ENCODE results near the gene ENPP7.

ENPP7 gene

GRCh38 chr17:79732804-79733691 is 2.3 kb downstream of the ENPP7 start:
- Histone ChIP-seq H3K9me3 (ENCODE audit: insufficient read depth, low read length, severe bottlenecking) (no peaks in the 10 kb centered on the region), H3K9ac (ENCODE audit: low read depth, low read length) (no peak overlapping the region; the same call in 1 of the 2 replicates), H3K79me2 (ENCODE audit: insufficient read depth, low read length) (no peaks in the 10 kb centered on the region), H3K4me2 (ENCODE audit: insufficient read depth, low read length) (no peak overlapping the region), H3K27ac (ENCODE audit: low read length) (no peak overlapping the region), H3K4me1 (ENCODE audit: insufficient read depth, low read length) (peaks cover 6% of the 10 kb centered on the region), H2AFZ (ENCODE audit: low read depth, low read length) (no peak overlapping the region), H3K27me3 (ENCODE audit: insufficient read depth, low read length, poor library complexity) (no peaks in the 10 kb centered on the region), H4K20me1 (ENCODE audit: insufficient read depth, low read length) (0 out of 2 replicates have a peak, but pooled peaks cover 2% of the 10 kb centered on the region), H3K36me3 (ENCODE audit: insufficient read depth, low read length) (no peaks in the 10 kb centered on the region), H3K4me3 (ENCODE audit: low read depth in 1 of 2, low read length in 2 of 2) (no peak overlapping the region)
- ATAC-seq (ENCODE audit: insufficient read depth, low read depth) (peak; percentile 47; the same call in 1 of the 3 replicates), DNase-seq (peak; percentile 46)
- TF ChIP-seq CTCF (IDR thresholded peaks at IDR 0.05; ENCODE audit: borderline replicate concordance, extremely low read depth, low read length, poor library complexity, severe bottlenecking) (no peak), EZH2 (IDR thresholded peaks at IDR 0.05; ENCODE audit: borderline replicate concordance, low read depth, low read length, severe bottlenecking) (no peak)

DNA sequence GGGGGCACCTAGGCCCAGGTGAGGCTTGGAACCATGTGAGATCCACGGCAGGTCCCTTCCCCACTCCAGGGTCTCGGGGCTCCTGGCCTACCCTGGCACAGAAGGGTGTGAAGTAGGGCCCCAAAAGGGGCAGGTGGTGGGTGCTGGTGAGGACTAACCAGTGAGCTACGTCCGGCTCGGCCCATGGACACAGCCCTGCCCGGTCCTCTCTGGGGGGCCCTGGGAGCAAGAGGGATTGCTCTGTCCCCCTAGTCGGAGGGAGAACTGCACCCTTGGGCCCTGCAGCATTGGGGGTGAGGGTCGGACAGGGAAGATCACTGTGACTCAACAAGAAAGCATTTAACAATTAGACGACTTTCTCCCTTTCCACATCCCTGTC is 2.9 kb downstream of the ENPP7 start:
- no peak for TF ChIP-seq EZH2 (IDR thresholded peaks at IDR 0.05; ENCODE audit: borderline replicate concordance, low read depth, low read length, severe bottlenecking)
- TF ChIP-seq CTCF (IDR thresholded peaks at IDR 0.05; ENCODE audit: borderline replicate concordance, extremely low read depth, low read length, poor library complexity, severe bottlenecking): no peak
- Histone ChIP-seq H3K4me1 (ENCODE audit: insufficient read depth, low read length) (0 out of 2 replicates have a peak, but pooled peaks cover 2% of the 10 kb centered on the region), H3K4me3 (ENCODE audit: low read depth in 1 of 2, low read length in 2 of 2) (no peak overlapping the region), H3K36me3 (ENCODE audit: insufficient read depth, low read length) (no peaks in the 10 kb centered on the region), H2AFZ (ENCODE audit: low read depth, low read length) (no peak overlapping the region), H4K20me1 (ENCODE audit: insufficient read depth, low read length) (0 out of 2 replicates have a peak, but pooled peaks cover 2% of the 10 kb centered on the region), H3K9me3 (ENCODE audit: insufficient read depth, low read length, severe bottlenecking) (no peaks in the 10 kb centered on the region), H3K79me2 (ENCODE audit: insufficient read depth, low read length) (no peaks in the 10 kb centered on the region), H3K9ac (ENCODE audit: low read depth, low read length) (no peak overlapping the region), H3K4me2 (ENCODE audit: insufficient read depth, low read length) (no peak overlapping the region), H3K27ac (ENCODE audit: low read length) (no peak overlapping the region), H3K27me3 (ENCODE audit: insufficient read depth, low read length, poor library complexity) (peaks cover under 1% of the 10 kb centered on the region)
- ATAC-seq (ENCODE audit: insufficient read depth, low read depth) (no peak), DNase-seq (no peak)

DNA sequence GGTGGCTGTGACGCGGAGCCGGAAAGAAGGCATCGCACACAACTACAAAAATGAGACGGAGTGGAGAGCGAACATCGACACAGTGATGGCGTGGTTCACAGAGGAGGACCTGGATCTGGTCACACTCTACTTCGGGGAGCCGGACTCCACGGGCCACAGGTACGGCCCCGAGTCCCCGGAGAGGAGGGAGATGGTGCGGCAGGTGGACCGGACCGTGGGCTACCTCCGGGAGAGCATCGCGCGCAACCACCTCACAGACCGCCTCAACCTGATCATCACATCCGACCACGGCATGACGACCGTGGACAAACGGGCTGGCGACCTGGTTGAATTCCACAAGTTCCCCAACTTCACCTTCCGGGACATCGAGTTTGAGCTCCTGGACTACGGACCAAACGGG is 4.4 kb downstream of the ENPP7 start:
- no peak for TF ChIP-seq EZH2 (IDR thresholded peaks at IDR 0.05; ENCODE audit: borderline replicate concordance, low read depth, low read length, severe bottlenecking)
- TF ChIP-seq CTCF (IDR thresholded peaks at IDR 0.05; ENCODE audit: borderline replicate concordance, extremely low read depth, low read length, poor library complexity, severe bottlenecking): no peak
- no peaks in the 10 kb centered on the region for H3K36me3 ChIP-seq (ENCODE audit: insufficient read depth, low read length)
- H3K9ac ChIP-seq (ENCODE audit: low read depth, low read length): no peak overlapping the region
- no peak overlapping the region for H3K4me2 ChIP-seq (ENCODE audit: insufficient read depth, low read length)
- DNase-seq (no peak), ATAC-seq (ENCODE audit: insufficient read depth, low read depth) (no peak)
- H4K20me1 ChIP-seq (ENCODE audit: insufficient read depth, low read length): 0 out of 2 replicates have a peak, but pooled peaks cover 2% of the 10 kb centered on the region
- H3K9me3 ChIP-seq (ENCODE audit: insufficient read depth, low read length, severe bottlenecking): no peaks in the 10 kb centered on the region
- H3K27me3 ChIP-seq (ENCODE audit: insufficient read depth, low read length, poor library complexity): peaks cover 14% of the 10 kb centered on the region
- no peak overlapping the region for H3K4me3 ChIP-seq (ENCODE audit: low read depth in 1 of 2, low read length in 2 of 2)
- no peak overlapping the region for H2AFZ ChIP-seq (ENCODE audit: low read depth, low read length)
- no peaks in the 10 kb centered on the region for H3K79me2 ChIP-seq (ENCODE audit: insufficient read depth, low read length)
- no peaks in the 10 kb centered on the region for H3K4me1 ChIP-seq (ENCODE audit: insufficient read depth, low read length)
- no peak overlapping the region for H3K27ac ChIP-seq (ENCODE audit: low read length)
